ENCODE data around the gene FAF1. TPM values are rescaled to one million over a fixed set of nuclear protein-coding genes. Genes with fewer than 3 reads are reported as not detected.
"Not testable (repeated sequence)": the region's sequence is repeated elsewhere in the genome, so short reads cannot be mapped to it uniquely, and the experiment has no call there.

Gene FAF1
- total and polyA plus RNA-seq, 2 of the 8 experiments (the other 6 are each of a cell fraction or from before 2014, with no cell fraction given): 10.8 to 65.9 TPM

DNA sequence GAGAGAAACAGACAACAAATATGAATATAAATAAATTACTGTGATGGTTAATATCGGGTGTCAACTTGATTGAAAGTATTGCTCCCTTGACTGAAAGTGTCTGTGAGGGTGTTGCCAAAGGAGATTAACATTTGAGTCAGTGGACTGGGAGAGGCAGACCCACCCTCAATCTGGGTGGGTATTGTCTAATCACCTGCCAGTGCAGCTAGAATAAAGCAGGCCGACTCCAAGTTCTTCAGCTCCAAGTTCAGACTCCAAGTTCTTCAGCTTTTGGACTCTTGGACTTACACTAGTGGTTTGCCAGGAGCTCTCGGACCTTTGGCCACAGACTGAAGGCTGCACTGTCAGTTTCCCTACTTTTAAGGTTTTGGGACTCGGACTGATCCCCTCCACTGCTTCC is 232.5 kb downstream of the FAF1 start:
- H2BK12ac ChIP-seq (ENCODE audit: low read depth, low read length); H2BK20ac ChIP-seq (ENCODE audit: low read length); FAIRE-seq; POLR2A ChIA-PET (ENCODE audit: partially characterized antibody); H3K4me1 ChIP-seq (replicated peaks in 1 of 4; ENCODE audit: control insufficient read depth in 3 of 4, insufficient read depth in 4 of 4, low read length in 3 of 4); H3K79me2 ChIP-seq (ENCODE audit: control insufficient read depth in 1 of 2, insufficient read depth in 2 of 2, low read length in 2 of 2); H3K79me1 ChIP-seq (ENCODE audit: low read depth, low read length); H3K9ac ChIP-seq (replicated peaks in 1 of 4; ENCODE audit: extremely low read depth in 1 of 4, low read depth in 3 of 4, low read length in 3 of 4); H4K20me1 ChIP-seq (replicated peaks in 1 of 2; ENCODE audit: control insufficient read depth in 1 of 2, insufficient read depth in 2 of 2, low read length in 2 of 2); H3K4ac ChIP-seq (replicated peaks; ENCODE audit: insufficient read length, low read depth, low read length); H4K5ac ChIP-seq (ENCODE audit: insufficient read length, low read depth, low read length); H3K56ac ChIP-seq (replicated peaks; ENCODE audit: insufficient read length, low read depth, low read length); H3K23me2 ChIP-seq (ENCODE audit: low read depth, low read length); H3K14ac ChIP-seq (ENCODE audit: insufficient read length); H3K9me3 ChIP-seq (ENCODE audit: insufficient read depth in 2 of 2, low read depth in 1 of 2, low read length in 1 of 2); H3K27ac ChIP-seq (ENCODE audit: low read depth, low read length); H2AK5ac ChIP-seq (ENCODE audit: low read depth, low read length); H4K91ac ChIP-seq (replicated peaks; ENCODE audit: insufficient read length, low read length); H3K4me3 ChIP-seq (ENCODE audit: extremely low read depth in 1 of 4, insufficient read depth in 2 of 4, low read depth in 3 of 4, low read length in 4 of 4); H2AFZ ChIP-seq (ENCODE audit: low read length); H2BK5ac ChIP-seq (ENCODE audit: low read depth, low read length); H3K18ac ChIP-seq (ENCODE audit: extremely low read depth, low read length); H4K8ac ChIP-seq (ENCODE audit: extremely low read depth, insufficient read depth, low read length); H3K36me3 ChIP-seq (ENCODE audit: control insufficient read depth in 2 of 4, insufficient read depth in 4 of 4, low read length in 3 of 4); H3K27me3 ChIP-seq (replicated peaks in 1 of 4; ENCODE audit: control insufficient read depth in 3 of 4, extremely low read depth in 1 of 4, insufficient read depth in 3 of 4, low read length in 3 of 4); H3K23ac ChIP-seq (ENCODE audit: insufficient read length); DNase-seq (ENCODE audit: low read depth in 1 of 2, low spot score in 2 of 2); H2BK15ac ChIP-seq (ENCODE audit: low read length); H3K4me2 ChIP-seq (ENCODE audit: insufficient read depth in 1 of 2, low read depth in 2 of 2, low read length in 2 of 2); H2BK120ac ChIP-seq (replicated peaks; ENCODE audit: low read depth, low read length): not testable (repeated sequence)
- CTCF ChIA-PET (ENCODE audit: partially characterized antibody): interaction anchor here (0.6 to 0.7 kb wide), 2 partner anchors 8 to 272 kb away, joined by 3 to 4 read pairs; no protein-coding TSS in a partner anchor
- WGBS, 2 experiments (ENCODE audit: extremely low coverage in 1 of 2, insufficient coverage in 1 of 2, insufficient read length in 1 of 2, insufficient replicate concordance in 2 of 2, low coverage in 1 of 2, low lambda C conversion rate in 2 of 2, missing lambda C conversion rate in 1 of 2): 90% methylated on average over 4 of the region's 4 CpGs; no CpG with 5 or more reads in 1 of the 2 experiments

All from H1 (cell line).